ENCODE data around the gene FOXF1.
A peak's percentile ranks its signal among the peaks of the same experiment; 100 is the strongest.

FOXF1 gene

DNA sequence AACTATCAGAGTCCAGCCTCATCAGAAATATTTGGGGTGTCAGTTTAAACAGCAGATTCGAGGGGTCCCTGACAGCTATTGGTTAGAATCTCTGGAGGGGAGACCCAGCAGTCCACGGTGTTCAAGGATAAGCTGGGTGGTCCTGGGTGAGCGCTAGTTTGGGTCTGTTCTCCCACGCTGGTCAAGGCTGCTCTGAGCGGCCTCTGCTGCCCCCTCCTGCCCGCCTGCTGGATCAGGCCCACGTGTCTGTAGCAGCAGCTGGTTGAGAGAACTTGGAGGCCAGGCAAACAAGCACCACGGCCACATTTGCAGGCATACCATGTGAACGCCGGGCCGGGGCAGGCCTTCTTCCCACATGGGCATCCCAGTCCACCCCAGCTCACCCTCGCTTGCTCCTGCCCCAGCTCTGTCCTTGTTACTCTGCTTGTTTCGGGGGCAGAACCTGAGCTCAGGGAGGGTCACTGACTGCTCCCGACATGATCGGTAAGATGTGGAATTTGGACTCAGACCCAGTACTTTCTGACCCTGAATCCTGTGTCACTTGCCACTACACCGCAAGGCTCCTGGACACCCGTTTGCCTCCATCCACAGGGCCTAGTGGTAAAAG, 7.4 kb downstream of the FOXF1 start:
- DNase-seq: peak; percentile 56 to 75 (median 65)

DNA sequence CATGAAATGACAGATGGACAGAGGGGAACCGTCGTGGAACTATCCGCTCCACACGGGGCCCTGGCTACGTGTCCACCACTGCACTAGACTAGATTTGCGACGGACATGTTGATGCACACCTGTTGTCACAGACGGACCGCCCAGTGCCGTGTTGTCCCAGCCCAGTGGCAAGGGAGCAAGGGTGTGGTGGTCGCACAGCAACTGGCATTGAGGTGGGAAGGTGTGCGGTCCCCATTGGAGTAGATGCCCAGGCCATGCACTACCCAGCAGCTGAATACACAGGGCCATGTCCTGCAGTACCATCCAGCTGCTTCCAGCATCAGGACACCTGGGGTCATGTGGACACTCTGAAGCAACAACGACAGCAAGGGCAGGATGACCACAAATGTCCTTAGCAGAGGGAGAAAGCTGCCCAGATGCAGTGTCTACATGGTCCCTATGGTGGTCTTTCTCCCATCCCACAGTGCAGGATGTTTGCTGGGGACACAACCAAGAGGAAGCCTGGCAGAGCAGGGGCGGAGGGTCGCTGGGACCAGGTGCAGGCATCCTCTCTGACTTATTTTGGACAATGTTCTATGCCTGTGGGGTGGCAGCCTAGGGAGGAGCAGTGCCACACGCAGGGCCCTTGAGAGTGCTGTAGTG, 8.8 kb downstream of the FOXF1 start:
- DNase-seq: no peak

DNA sequence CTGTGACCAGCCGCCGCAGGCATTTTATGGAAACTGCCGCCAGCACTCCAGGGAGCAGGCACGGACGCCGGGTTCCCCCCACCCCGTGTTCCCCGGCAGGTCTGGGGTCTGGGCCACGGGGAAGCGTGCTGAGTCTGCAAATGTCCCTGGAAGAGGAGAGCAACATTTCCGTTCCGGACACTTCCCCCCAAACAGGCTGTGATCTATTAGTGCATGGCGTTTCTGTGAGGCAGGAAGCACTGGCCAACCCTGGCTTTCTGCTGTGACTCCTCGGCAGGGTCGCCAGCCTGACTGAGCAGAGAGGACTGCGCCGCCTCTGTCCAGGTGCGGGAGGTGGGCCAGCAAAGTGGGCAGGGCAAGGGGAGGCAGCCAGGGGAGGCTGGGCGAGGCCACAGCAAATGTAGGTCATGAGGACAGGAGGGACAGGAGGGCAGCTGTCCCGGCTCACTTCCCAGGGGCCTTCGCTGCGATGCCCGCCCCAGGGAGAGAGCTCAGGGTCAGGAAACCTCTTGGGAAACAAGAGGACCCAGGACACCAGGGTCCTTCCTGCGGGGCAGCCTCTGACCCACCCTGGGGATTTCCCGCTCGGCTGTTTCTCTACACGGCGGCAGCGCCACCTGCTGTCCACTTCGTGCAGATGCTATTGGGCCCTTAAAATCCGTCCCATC, 9.5 kb downstream of the FOXF1 start:
- DNase-seq: peak; percentile 66 to 81 (median 76)

GRCh38 chr16:86520317-86521210, 10.2 kb downstream of the FOXF1 start:
- DNase-seq: no peak

- DNase-seq: no peak
Measured at GRCh38 chr16:86521236-86522197, 11.2 kb downstream of the FOXF1 start.

DNA sequence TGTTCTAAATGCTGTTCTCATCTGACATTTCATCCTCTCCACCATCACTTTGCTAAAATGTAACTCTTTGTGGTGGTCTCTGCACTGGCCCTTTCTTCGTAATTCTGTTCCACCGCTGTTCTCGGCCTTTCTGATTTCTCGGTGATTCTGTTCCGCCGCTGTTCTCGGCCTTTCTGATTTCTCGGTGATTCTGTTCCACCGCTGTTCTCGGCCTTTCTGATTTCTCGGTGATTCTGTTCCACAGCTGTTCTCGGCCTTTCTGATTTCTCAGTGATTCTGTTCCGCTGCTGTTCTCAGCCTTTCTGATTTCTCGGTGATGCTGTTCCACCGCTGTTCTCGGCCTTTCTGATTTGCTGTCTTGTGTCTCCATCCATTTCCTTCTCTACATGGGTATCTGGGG, 12.3 kb downstream of the FOXF1 start:
- no peak for DNase-seq

GRCh38 chr16:86523166-86523740, 12.9 kb downstream of the FOXF1 start:
- DNase-seq: no peak

- DNase-seq: no peak
Measured at GRCh38 chr16:86524029-86524428, 13.7 kb downstream of the FOXF1 start.

- DNase-seq: no peak
Measured at GRCh38 chr16:86525696-86526095, 15.4 kb downstream of the FOXF1 start.

GRCh38 chr16:86527366-86527765, 17.0 kb downstream of the FOXF1 start:
- DNase-seq: no peak

GRCh38 chr16:86528061-86528929, 18.0 kb downstream of the FOXF1 start:
- DNase-seq: no peak

- no peak for DNase-seq
Measured at GRCh38 chr16:86529160-86529559, 18.8 kb downstream of the FOXF1 start.

DNA sequence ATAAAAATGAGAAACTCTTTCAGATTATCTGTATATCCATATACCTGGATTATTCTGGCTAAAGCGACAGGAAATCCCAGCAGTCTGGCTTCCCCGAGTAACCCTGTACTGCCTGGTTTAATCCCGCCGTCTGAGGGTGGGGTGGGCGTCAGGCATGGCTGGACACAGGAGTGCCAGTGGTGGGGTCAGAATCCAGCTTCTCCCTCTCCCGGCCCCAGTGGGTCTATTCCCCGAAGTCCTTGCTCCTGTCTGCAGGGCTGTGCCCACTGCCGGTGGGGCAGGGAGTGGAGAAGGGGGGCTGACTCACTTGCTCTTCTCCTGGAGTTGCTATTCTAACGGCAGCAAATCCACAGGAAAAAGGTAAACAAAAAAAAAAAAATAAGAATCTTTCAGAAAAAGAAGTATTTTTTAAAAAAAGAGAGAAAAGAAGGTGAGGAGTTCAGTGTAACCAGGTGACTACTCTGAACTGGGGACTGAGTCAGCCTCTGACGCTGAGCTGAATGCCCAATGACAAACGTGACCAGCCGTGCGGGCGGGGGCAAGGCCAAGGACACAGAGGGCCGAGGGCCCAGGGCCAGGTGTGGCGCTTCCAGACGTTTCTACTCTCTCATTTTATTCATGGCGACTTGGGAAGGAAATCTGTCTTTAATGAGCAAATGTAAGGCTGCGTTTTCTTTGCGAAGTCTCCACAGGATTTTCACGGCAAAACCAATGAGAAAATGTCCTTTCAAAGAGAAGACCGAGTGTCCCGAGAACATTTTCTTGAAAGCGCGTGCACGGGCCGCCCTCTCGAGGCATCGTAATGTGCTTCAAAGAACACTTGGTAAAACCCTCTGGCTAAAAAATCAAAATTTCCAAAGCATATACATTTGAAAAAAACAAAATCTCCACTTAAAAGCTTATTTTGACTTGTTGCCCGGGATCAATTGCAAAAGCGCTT, 20.2 kb downstream of the FOXF1 start:
- no peak for DNase-seq

GRCh38 chr16:86531191-86531545, 20.8 kb downstream of the FOXF1 start:
- no peak for DNase-seq

DNA sequence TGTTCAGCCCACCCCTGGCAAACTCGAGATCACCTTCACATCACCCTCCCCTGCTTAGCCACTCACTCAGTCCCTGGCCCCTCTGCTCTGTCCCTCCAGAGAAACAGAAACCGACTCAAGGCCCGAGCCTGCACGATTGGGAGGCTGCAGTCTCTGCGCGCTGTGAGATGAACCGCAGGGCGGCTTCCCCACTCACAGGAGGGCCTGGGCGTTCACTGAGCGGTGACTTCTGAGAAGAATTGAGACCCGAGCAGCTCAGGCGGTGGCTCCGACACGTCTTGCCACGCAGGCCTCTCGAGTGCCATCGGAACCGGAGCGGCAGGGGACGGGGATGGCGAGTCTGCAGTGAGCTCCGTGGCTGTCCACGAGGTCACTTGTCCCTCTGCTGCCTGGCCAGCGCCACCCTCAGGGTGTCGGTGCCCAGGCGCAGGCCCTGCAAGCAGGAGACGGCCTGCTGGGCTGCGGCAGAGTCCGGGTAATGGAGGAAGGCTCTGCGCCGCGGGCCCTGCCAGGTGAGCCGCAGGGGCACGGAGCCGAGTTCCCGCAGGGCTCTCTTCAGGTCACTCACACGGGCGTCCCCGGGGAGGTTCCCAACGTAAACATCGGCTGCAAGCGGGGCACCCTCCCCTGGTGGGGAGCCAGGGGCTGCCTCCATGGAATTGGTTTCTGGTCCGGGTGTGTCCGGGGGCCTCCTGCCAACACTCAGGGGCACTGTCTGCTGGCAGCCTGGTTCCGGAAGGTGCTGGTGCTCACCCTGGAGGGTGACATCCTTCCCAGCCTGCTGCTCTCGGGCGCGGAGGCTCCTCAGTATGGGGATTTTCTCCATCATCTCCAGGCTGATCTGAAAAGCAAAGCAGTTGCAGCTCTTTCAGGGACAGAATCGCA, 21.6 kb downstream of the FOXF1 start:
- no peak for DNase-seq

- no peak for DNase-seq
Measured at GRCh38 chr16:86532526-86532815, 22.1 kb downstream of the FOXF1 start.

GRCh38 chr16:86533076-86533475, 22.7 kb downstream of the FOXF1 start:
- no peak for DNase-seq

- DNase-seq: no peak
Measured at GRCh38 chr16:86533767-86534351, 23.5 kb downstream of the FOXF1 start.

All from suppressor macrophage treated with lipopolysaccharide for 1 hour (primary cell).